Measurements from ENCODE around the gene HTR6.

- TF ChIP-seq CTCF (IDR thresholded peaks at IDR 0.05) (no peak), POLR2A (IDR thresholded peaks at IDR 0.05) (no peak)
Observed at GRCh38 chr1:19710825-19711611, 46.3 kb downstream of the HTR6 start.
